Peyer's patch (tissue), 4 donors: ENCODE results near the gene RNASE8.

ENCODE experiments used
- POLR2A ChIP-seq, 2 donors: fragments of 450-650 bp; IDR thresholded peaks; one replicate each; pipeline ENCODE4 v1.5.1; 2017; ENCODE audit warnings: antibody characterized with exemption in 2 of 2, mild to moderate bottlenecking in 2 of 2, moderate library complexity in 2 of 2
- TF ChIP-seq, protein P1 (sequence below), 6 experiments: fragments of 450-650 bp in 4 of 6; fragments of 200-600 bp in 2 of 6; sonication (generic) in 1 of 6; IDR thresholded peaks; one replicate each; pipeline ENCODE4 v1.5.1; 2017 to 2019; ENCODE audit warnings: antibody characterized with exemption in 6 of 6, mild to moderate bottlenecking in 3 of 6, moderate library complexity in 1 of 6

DNA sequence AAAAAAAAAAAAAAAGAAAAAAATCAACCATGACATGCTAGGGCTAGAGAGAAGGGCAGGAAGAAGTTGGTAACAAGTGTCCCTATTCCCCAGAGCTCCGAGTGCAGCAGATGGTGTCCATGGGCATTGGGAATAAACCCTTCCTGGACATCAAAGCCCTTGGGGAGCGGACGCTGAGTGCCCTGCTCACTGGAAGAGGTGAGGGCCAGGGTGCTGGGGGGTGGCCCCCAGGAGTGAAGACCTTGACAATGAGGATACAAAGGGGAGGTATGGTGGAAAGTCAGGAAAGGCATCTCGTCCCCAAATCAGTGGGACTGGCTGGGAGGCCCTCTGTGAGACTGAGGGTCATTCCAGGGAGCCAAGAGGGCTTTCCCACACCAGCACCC is 29.3 kb downstream of the RNASE8 start:
- TF ChIP-seq, protein P1, sequence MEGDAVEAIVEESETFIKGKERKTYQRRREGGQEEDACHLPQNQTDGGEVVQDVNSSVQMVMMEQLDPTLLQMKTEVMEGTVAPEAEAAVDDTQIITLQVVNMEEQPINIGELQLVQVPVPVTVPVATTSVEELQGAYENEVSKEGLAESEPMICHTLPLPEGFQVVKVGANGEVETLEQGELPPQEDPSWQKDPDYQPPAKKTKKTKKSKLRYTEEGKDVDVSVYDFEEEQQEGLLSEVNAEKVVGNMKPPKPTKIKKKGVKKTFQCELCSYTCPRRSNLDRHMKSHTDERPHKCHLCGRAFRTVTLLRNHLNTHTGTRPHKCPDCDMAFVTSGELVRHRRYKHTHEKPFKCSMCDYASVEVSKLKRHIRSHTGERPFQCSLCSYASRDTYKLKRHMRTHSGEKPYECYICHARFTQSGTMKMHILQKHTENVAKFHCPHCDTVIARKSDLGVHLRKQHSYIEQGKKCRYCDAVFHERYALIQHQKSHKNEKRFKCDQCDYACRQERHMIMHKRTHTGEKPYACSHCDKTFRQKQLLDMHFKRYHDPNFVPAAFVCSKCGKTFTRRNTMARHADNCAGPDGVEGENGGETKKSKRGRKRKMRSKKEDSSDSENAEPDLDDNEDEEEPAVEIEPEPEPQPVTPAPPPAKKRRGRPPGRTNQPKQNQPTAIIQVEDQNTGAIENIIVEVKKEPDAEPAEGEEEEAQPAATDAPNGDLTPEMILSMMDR (IDR thresholded peaks at IDR 0.05): no peak
- TF ChIP-seq POLR2A (IDR thresholded peaks at IDR 0.05): no peak
